ENCODE results near the gene ZNF273.
"Not testable (repeated sequence)": the region's sequence is repeated elsewhere in the genome, so short reads cannot be mapped to it uniquely, and the experiment has no call there.

The ZNF273 gene

GRCh38 chr7:64948774-64949173 lies 45.7 kb downstream of the ZNF273 start:
- not testable (repeated sequence) for DNase-seq

- DNase-seq = not testable (repeated sequence)
Observed at GRCh38 chr7:64950673-64951072, 47.6 kb downstream of the ZNF273 start.

GRCh38 chr7:64951250-64951848 lies 48.3 kb downstream of the ZNF273 start:
- no peak for DNase-seq

GRCh38 chr7:64959072-64959747 lies 56.1 kb downstream of the ZNF273 start:
- DNase-seq = no peak

GRCh38 chr7:64965594-64965993 lies 62.5 kb downstream of the ZNF273 start:
- no peak for DNase-seq

GRCh38 chr7:64978497-64979203 lies 75.6 kb downstream of the ZNF273 start:
- DNase-seq = no peak
